ENCODE measurements around the gene CAAP1. TPM values are rescaled to one million over a fixed set of nuclear protein-coding genes. Genes with fewer than 3 reads are reported as not detected.

The CAAP1 gene
- total RNA-seq, 6 donors from 2014 or later: 9.4 to 16.8 (median 14.2) TPM

DNA sequence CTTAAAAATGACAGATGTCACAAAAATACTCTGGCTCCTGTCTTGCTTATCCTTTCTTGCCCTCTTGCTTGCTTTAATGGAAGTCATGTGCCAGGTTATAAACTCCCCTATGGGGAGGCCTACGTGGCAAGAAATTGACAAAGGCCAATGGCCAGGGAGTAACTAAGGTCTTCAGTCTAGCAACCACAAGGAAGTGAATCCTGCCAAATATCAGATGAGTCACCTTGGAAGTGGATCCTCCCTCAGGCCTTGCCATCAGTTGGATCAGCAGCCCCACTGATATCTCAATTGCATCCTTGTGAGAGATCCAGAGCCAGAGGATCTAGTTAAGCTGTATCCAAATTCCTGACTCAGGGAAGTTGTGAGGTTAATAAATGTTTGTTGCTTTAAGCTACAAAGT, 82.8 kb downstream of the CAAP1 start:
- Histone ChIP-seq H3K36me3 (no peaks in the 10 kb centered on the region), H3K4me1 (no peaks in the 10 kb centered on the region), H3K27ac (no peak overlapping the region), H3K27me3 (no peaks in the 10 kb centered on the region), H3K4me3 (no peak overlapping the region), H3K9me3 (no peaks in the 10 kb centered on the region)
- ATAC-seq (ENCODE audit: low FRiP score in 2 of 2) (peak in 1 of 2 donors; percentile 60), DNase-seq (no peak)
- no peak for TF ChIP-seq POLR2AphosphoS5 (IDR thresholded peaks at IDR 0.05)
- TF ChIP-seq EP300 (IDR thresholded peaks at IDR 0.05): no peak
- TF ChIP-seq, protein P1, sequence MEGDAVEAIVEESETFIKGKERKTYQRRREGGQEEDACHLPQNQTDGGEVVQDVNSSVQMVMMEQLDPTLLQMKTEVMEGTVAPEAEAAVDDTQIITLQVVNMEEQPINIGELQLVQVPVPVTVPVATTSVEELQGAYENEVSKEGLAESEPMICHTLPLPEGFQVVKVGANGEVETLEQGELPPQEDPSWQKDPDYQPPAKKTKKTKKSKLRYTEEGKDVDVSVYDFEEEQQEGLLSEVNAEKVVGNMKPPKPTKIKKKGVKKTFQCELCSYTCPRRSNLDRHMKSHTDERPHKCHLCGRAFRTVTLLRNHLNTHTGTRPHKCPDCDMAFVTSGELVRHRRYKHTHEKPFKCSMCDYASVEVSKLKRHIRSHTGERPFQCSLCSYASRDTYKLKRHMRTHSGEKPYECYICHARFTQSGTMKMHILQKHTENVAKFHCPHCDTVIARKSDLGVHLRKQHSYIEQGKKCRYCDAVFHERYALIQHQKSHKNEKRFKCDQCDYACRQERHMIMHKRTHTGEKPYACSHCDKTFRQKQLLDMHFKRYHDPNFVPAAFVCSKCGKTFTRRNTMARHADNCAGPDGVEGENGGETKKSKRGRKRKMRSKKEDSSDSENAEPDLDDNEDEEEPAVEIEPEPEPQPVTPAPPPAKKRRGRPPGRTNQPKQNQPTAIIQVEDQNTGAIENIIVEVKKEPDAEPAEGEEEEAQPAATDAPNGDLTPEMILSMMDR (IDR thresholded peaks at IDR 0.05): no peak
- TF ChIP-seq POLR2A (IDR thresholded peaks at IDR 0.05): no peak
- WGBS, 2 donors: 86 to 88% methylated on average over 1 of the region's 1 CpG

DNA sequence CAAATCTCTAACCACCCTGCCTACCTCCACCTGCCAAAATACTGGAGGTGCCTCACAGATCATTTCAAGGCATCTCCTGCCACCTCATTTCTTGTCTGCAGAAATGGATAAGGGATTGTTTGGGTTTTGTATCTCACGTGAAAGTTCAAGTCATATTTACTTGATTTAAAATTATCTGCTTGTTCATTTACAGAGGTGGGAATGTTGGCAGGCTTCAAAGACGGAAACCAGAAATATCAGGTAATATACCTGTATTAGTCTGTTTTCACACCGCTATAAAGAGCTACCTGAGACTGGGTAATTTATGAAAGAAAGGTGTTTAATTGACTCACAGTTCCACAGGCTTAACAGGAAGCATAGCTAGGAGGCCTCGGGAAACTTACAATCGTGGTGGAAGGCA, 85.4 kb downstream of the CAAP1 start:
- Histone ChIP-seq H3K9me3 (no peaks in the 10 kb centered on the region), H3K4me1 (no peaks in the 10 kb centered on the region), H3K4me3 (no peak overlapping the region), H3K36me3 (no peaks in the 10 kb centered on the region), H3K27ac (no peak overlapping the region), H3K27me3 (no peaks in the 10 kb centered on the region)
- ATAC-seq (ENCODE audit: low FRiP score in 2 of 2) (no peak), DNase-seq (no peak)
- TF ChIP-seq EP300 (IDR thresholded peaks at IDR 0.05): no peak
- TF ChIP-seq POLR2AphosphoS5 (IDR thresholded peaks at IDR 0.05): no peak
- TF ChIP-seq, protein P1 (IDR thresholded peaks at IDR 0.05): no peak
- TF ChIP-seq POLR2A (IDR thresholded peaks at IDR 0.05): no peak
- WGBS, 2 donors: 68 to 71% methylated on average over 5 of the region's 5 CpGs

DNA sequence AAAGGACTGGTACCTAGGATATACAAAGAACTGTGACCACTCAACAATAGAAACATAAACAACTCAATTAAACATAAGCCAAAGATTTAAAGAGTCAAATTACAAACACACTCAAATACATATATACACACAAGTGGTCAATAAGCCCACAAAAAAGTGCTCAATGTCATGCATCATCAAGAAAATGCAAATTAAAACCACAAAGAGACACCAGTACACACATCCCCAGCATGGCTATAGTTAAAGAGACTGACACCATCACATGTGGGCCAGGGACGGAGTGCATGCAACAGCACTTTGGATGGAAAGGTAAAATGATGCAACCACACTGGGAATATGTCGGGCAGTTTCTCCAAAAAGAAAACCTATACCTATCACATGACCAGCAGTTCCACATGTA, 89.7 kb downstream of the CAAP1 start:
- Histone ChIP-seq H3K36me3 (no peaks in the 10 kb centered on the region), H3K9me3 (no peaks in the 10 kb centered on the region), H3K4me1 (no peaks in the 10 kb centered on the region), H3K27me3 (no peaks in the 10 kb centered on the region), H3K4me3 (no peak overlapping the region), H3K27ac (no peak overlapping the region)
- no peak for DNase-seq
- ATAC-seq (ENCODE audit: low FRiP score in 2 of 2): no peak
- 89 to 90% methylated on average over 2 of the region's 2 CpGs for WGBS, 2 donors
- TF ChIP-seq POLR2AphosphoS5 (IDR thresholded peaks at IDR 0.05): no peak
- TF ChIP-seq EP300 (IDR thresholded peaks at IDR 0.05): no peak
- TF ChIP-seq, protein P1 (IDR thresholded peaks at IDR 0.05): no peak
- no peak for TF ChIP-seq POLR2A (IDR thresholded peaks at IDR 0.05)

DNA sequence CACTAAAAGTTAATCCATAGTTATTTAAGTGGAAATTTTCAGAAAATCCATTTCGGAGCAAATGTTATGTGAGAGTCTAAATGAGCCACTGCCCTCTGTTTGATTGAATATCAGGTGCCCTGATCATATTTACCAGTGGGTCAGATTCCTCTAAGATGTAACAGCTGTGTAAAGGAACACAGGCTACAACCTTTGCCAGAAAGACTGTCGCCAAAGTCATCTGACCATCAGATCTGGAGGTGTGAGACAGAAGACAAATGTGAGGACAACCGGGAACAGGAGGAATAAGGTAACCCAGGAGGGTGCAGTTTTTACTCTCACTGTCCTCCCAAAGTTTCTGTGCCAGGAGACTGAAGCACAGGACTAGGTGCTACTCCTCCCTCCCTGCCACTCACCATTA, 90.8 kb downstream of the CAAP1 start:
- WGBS, 2 donors: 57 to 77% methylated on average over 3 of the region's 3 CpGs
- no peak overlapping the region for H3K4me3 ChIP-seq
- no peaks in the 10 kb centered on the region for H3K36me3 ChIP-seq
- H3K27ac ChIP-seq: no peak overlapping the region
- ATAC-seq (ENCODE audit: low FRiP score in 2 of 2): no peak
- H3K4me1 ChIP-seq: no peaks in the 10 kb centered on the region
- no peaks in the 10 kb centered on the region for H3K27me3 ChIP-seq
- H3K9me3 ChIP-seq: no peaks in the 10 kb centered on the region
- no peak for DNase-seq
- TF ChIP-seq POLR2A (IDR thresholded peaks at IDR 0.05): no peak
- TF ChIP-seq, protein P1 (IDR thresholded peaks at IDR 0.05): no peak
- TF ChIP-seq POLR2AphosphoS5 (IDR thresholded peaks at IDR 0.05): no peak
- no peak for TF ChIP-seq EP300 (IDR thresholded peaks at IDR 0.05)

DNA sequence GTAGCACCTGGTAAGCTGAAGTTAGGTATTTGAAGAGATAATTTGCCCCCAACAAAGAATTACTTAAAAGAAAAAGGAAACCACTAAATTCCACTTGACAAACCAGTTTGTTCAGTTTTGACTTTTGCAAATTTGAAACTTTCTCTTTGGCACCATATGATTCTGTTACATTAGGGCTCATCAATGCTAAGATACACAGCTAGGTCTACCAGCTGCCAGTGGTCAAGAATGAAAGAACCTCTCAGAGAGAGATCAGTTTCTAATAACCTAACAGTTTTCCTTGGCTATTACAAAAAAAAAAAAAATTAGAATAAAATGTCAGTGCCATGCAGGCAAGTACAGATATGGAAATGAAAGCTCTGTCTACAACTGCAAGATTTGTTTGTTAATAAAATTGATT, 92.3 kb downstream of the CAAP1 start:
- no peak for DNase-seq
- H3K36me3 ChIP-seq: no peaks in the 10 kb centered on the region
- H3K4me1 ChIP-seq: no peaks in the 10 kb centered on the region
- H3K27ac ChIP-seq: no peak overlapping the region
- ATAC-seq (ENCODE audit: low FRiP score in 2 of 2): no peak
- no peak overlapping the region for H3K4me3 ChIP-seq
- no peak for TF ChIP-seq EP300 (IDR thresholded peaks at IDR 0.05)
- no peak for TF ChIP-seq POLR2A (IDR thresholded peaks at IDR 0.05)
- TF ChIP-seq, protein P1 (IDR thresholded peaks at IDR 0.05): no peak
- no peak for TF ChIP-seq POLR2AphosphoS5 (IDR thresholded peaks at IDR 0.05)
- H3K27me3 ChIP-seq: no peaks in the 10 kb centered on the region
- H3K9me3 ChIP-seq: no peaks in the 10 kb centered on the region
